IPS DF 6.9 (cell line): ENCODE results near the gene COP1.

Source experiments
- DNase-seq: peaks from one replicate; pipeline ENCODE4 v3.0.0-alpha.2; 2013; ENCODE audit warnings: low read depth, low spot score
- H3K27ac ChIP-seq: one replicate; pipeline ENCODE4 v1.5.1; 2013; ENCODE audit warnings: low read length, control low read depth
- H3K27me3 ChIP-seq: 2 replicates; pipeline ENCODE4 v1.6.1; 2013; ENCODE audit warnings: mild to moderate bottlenecking, low read length; ENCODE audit not compliant: control insufficient read depth, insufficient read depth
- H3K36me3 ChIP-seq: 2 replicates; pipeline ENCODE4 v1.6.1; 2013; ENCODE audit warnings: low read length; ENCODE audit not compliant: control insufficient read depth, insufficient read depth
- H3K4me1 ChIP-seq: 2 replicates; pipeline ENCODE4 v1.6.1; 2013; ENCODE audit warnings: low read length; ENCODE audit not compliant: control insufficient read depth, insufficient read depth
- H3K4me3 ChIP-seq: 2 replicates; pipeline ENCODE4 v1.5.1; 2013; ENCODE audit warnings: mild to moderate bottlenecking, low read length
- H3K9me3 ChIP-seq: 2 replicates; pipeline ENCODE4 v1.6.1; 2013; ENCODE audit warnings: low read length, inconsistent platforms; ENCODE audit not compliant: control insufficient read depth, insufficient read depth
- WGBS: extraction: QIAGEN DNeasy Blood & Tissue Kit; methylation state at CpG from one replicate; pipeline ENCODE4 v1.1.7; 2013; ENCODE audit warnings: mixed read lengths, missing lambda C conversion rate; ENCODE audit not compliant: insufficient read length, insufficient coverage; 5-methylcytosine and 5-hydroxymethylcytosine counted together

The COP1 gene

DNA sequence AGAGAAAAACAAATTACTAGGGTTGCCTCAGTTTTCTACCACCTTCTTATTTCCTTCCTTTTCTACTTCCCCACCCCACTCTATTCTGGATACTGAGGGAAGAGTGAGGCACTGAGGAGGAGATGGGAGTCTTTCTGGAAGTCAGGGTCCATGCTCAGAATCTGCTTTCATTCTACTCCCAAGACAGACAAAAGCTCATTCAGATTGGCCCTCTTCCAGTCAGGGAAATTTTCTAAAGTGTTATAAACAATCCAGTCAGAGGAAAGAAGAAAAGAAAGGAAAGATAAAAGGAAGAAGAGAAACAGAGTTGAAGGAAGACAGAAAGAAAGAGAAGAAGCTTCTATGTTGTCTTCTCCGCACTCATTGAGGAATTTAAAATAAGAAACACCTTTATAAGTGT, 228.6 kb downstream of the COP1 start:
- Histone ChIP-seq H3K27me3 (no peaks in the 10 kb centered on the region), H3K27ac (no peak overlapping the region), H3K4me3 (no peak overlapping the region), H3K36me3 (no peaks in the 10 kb centered on the region), H3K9me3 (no peaks in the 10 kb centered on the region), H3K4me1 (no peaks in the 10 kb centered on the region)
- WGBS, result no CpG with 5 or more reads among the region's 1 CpG
- no peak for DNase-seq

DNA sequence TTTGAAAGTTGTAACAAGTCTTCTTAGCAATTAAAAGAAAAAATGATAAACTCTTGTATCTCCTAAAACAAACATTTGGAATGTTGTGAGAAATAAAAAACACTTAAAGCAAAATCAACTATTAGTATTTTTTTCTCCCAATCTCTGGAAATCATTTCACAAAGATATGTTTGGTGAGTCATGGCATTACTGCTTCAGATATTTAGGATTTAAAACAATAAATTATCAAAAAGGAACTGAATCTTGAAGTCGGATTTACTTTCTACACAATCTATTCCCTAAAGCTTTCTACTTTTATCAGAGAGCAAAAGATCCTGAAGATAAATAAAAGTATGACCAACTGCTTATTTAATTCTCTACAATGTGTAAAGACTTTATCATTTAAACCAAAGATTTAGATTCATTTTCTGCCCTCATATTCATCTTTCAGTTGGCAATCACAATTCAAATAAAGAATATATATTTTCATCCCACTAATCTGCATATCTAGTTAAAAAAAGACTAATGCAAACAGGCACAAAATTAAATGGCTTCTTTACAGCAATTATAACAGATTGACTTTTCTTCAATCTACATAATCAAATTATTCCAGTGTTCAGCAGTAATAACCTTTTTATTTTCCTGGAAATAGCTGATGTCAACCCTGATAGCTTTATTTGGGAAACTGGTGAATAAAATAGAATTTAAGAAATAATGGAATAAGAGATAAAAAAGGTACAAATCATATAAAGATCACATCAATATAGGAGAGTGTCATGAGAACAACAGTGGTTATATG, 230.0 kb downstream of the COP1 start:
- no peak for DNase-seq
- Histone ChIP-seq H3K36me3 (no peaks in the 10 kb centered on the region), H3K27me3 (no peaks in the 10 kb centered on the region), H3K4me3 (no peak overlapping the region), H3K27ac (no peak overlapping the region), H3K4me1 (no peaks in the 10 kb centered on the region), H3K9me3 (no peaks in the 10 kb centered on the region)
- no CpG with 5 or more reads among the region's 1 CpG for WGBS

DNA sequence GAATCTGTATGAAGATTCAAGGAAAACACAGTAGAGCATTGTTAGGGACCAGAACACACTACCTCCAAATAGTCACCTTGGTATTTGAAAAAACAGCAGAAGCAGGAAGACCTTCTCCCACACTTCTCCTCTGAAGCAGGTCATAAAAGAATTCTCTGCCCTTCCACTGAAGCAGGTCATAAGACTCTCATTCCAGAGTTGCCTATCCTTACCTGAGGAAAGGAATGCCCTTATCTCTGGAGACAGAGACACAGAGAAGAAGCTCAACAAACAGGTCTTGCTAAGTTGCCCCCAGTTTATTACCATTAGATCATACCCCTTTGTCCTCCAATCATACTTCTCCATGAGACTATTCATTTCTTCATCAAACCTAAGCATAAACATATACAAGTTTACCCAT, 237.9 kb downstream of the COP1 start:
- no peak overlapping the region for H3K27ac ChIP-seq
- no peaks in the 10 kb centered on the region for H3K4me1 ChIP-seq
- DNase-seq, result no peak
- no peak overlapping the region for H3K4me3 ChIP-seq
- no peaks in the 10 kb centered on the region for H3K9me3 ChIP-seq
- no peaks in the 10 kb centered on the region for H3K27me3 ChIP-seq
- no peaks in the 10 kb centered on the region for H3K36me3 ChIP-seq

DNA sequence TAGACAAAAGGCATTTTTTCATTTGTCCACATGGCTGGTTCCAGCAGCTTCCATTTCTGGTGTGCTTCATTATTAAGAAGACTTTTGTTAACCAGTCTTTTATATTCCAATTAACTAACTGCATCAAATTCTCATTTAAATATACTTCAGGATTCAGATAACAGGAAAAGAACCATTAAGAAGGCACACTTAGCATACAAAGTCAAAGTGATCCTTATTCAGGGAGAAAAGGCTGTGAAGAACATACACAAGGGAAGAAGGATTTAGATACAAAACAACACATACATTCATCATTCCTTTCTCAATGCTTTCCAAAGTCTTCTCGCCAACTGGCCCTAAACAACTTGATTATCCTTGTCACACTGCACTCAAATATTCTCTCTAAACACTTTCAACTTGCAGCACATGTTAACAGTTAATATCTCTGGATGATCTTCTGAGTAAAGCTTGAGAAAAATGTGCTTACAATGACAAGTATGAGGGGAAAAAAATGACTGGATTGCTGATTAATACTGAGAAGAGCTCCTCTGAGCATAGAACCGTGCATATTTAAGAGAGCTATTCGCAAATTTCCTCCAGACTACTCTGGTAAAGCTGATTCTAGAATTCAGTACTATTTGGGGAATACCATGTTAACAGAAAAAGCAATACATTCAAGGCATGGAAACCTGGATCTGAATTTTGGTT, 238.5 kb downstream of the COP1 start:
- Histone ChIP-seq H3K36me3 (no peaks in the 10 kb centered on the region), H3K27ac (no peak overlapping the region), H3K9me3 (no peaks in the 10 kb centered on the region), H3K27me3 (no peaks in the 10 kb centered on the region), H3K4me1 (no peaks in the 10 kb centered on the region), H3K4me3 (no peak overlapping the region)
- WGBS, result no CpG with 5 or more reads among the region's 3 CpGs
- DNase-seq, result no peak

DNA sequence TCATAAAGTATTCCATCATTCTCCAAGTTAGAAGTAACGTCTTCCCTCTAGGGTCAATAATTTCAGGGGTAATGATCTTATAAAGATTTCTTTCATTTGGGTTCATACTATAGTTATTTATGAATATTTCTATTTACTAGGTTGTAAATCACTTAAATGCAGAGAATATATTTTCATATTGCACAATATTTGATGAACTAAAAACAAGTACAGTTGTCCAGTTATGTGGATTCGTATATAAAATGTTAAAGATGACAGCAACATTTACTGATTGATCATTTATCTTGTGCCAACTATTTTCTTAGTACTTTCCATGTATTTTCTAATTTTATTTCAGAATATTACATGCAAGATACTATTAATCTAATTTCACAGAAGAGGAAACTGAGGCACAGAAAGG, 243.3 kb downstream of the COP1 start:
- Histone ChIP-seq H3K4me1 (0 out of 2 replicates have a peak, but pooled peaks cover 2% of the 10 kb centered on the region), H3K36me3 (no peaks in the 10 kb centered on the region), H3K4me3 (no peak overlapping the region), H3K27ac (no peak overlapping the region), H3K9me3 (no peaks in the 10 kb centered on the region), H3K27me3 (no peaks in the 10 kb centered on the region)
- no peak for DNase-seq
- WGBS, result no CpG with 5 or more reads among the region's 2 CpGs

DNA sequence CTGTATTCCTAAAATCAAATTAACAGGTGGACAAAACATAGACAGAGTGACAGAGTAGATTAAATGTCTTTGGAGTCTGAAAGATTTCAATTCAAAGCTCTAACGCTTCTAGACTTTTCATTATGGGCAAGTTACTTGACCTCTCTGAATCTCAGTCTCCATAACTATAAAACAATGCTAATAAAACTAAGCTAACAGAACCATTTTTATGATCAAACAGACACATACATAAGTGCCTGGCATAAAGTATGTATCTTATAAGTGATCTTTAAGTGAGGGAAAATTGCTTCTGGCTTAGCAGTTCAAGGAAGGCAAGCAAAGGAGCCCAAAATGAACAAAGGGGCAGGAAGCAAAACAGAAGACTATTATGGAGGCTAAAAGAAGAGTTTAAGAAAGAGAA, 246.9 kb downstream of the COP1 start:
- no peaks in the 10 kb centered on the region for H3K27me3 ChIP-seq
- no peak for DNase-seq
- no CpG with 5 or more reads among the region's 1 CpG for WGBS
- no peak overlapping the region for H3K27ac ChIP-seq
- no peak overlapping the region for H3K4me3 ChIP-seq
- H3K9me3 ChIP-seq, result no peaks in the 10 kb centered on the region
- H3K36me3 ChIP-seq, result no peaks in the 10 kb centered on the region
- 0 out of 2 replicates have a peak, but pooled peaks cover 2% of the 10 kb centered on the region for H3K4me1 ChIP-seq

DNA sequence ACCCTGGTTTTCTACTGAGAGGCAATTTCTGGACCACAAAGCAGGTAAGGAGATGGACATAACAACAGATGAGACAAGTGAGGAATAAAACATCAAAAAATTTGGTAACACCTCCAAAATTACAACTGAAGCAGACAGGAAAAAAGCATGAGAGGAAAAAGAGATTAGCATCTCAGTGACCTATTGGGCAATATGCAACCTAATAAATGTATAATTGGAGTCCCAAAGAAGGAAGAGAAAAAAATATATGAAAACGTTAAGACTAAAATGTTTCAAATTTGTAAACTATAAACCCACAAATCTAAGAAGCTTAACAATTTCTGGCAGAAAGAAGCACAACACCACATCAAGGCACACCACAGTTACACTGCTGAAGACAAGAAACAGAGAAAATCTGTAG, 255.5 kb downstream of the COP1 start:
- no peaks in the 10 kb centered on the region for H3K27me3 ChIP-seq
- H3K4me1 ChIP-seq, result no peaks in the 10 kb centered on the region
- DNase-seq, result no peak
- no peaks in the 10 kb centered on the region for H3K9me3 ChIP-seq
- WGBS, result no CpG with 5 or more reads among the region's 1 CpG
- no peaks in the 10 kb centered on the region for H3K36me3 ChIP-seq
- H3K4me3 ChIP-seq, result no peak overlapping the region
- no peak overlapping the region for H3K27ac ChIP-seq

DNA sequence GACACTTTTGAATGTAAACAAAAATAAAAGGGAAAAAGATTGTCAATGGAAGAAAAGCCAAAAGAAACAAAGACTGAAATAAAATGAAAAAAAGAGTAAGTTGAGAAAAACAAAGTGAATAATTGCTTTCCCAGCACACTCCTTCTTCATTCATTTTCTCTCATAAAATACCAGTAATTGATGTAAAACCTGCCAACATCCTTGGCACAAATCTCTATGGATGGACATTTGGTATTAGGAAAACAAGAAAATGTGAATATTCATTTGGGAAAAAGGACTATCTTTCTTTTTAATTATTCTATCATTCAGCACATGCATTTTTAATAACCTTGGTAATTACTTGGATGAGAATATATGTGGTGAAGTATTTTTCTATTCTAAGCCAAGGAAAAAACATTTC, 259.3 kb downstream of the COP1 start:
- no peak overlapping the region for H3K27ac ChIP-seq
- DNase-seq, result no peak
- H3K4me3 ChIP-seq, result no peak overlapping the region
- H3K27me3 ChIP-seq, result no peaks in the 10 kb centered on the region
- H3K4me1 ChIP-seq, result no peaks in the 10 kb centered on the region
- H3K36me3 ChIP-seq, result no peaks in the 10 kb centered on the region
- no peaks in the 10 kb centered on the region for H3K9me3 ChIP-seq

DNA sequence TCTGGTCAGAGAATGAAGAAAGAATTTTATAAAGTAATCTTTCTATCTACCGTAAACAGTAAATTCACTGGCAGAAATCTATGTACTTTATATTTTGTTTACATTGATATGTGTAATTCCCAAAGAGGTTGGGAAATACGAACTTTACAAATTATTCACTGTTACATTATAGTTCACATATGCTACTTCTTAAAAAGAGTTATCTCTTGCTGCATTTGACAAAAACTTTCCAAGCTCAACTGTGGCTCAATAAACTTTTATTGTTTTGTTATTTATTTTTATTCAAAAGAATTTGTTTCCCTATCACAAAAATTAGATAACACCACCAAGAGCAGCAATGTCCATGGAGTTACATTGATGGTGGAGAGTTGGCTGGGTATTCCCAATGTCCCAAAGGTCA, 262.5 kb downstream of the COP1 start:
- no peaks in the 10 kb centered on the region for H3K9me3 ChIP-seq
- no CpG with 5 or more reads among the region's 2 CpGs for WGBS
- H3K4me1 ChIP-seq, result no peaks in the 10 kb centered on the region
- H3K27me3 ChIP-seq, result no peaks in the 10 kb centered on the region
- H3K36me3 ChIP-seq, result no peaks in the 10 kb centered on the region
- no peak for DNase-seq
- no peak overlapping the region for H3K27ac ChIP-seq
- H3K4me3 ChIP-seq, result no peak overlapping the region

DNA sequence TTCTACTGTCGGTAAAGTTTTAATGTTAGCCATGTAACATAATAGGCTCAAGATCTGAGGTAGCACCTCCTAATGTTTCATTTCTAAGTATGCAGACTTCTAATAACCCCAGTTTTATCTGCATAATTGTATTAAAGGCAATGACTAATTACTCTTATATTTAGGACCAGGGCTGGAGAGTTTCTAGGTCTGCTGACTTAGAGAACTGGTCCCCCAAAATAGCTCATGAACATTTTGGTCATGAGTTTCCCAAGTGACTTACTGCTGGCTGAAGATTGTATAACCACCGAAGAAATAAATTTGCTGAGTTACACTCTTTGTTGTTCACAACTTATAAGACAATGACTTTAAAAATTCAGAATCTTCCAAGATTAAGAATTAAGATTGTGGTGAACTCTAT, 265.9 kb downstream of the COP1 start:
- Histone ChIP-seq H3K27me3 (no peaks in the 10 kb centered on the region), H3K4me1 (no peaks in the 10 kb centered on the region; the same call in 1 of the 2 replicates), H3K4me3 (no peak overlapping the region), H3K36me3 (no peaks in the 10 kb centered on the region), H3K9me3 (no peaks in the 10 kb centered on the region), H3K27ac (no peak overlapping the region)
- no CpG with 5 or more reads among the region's 2 CpGs for WGBS
- DNase-seq, result no peak

DNA sequence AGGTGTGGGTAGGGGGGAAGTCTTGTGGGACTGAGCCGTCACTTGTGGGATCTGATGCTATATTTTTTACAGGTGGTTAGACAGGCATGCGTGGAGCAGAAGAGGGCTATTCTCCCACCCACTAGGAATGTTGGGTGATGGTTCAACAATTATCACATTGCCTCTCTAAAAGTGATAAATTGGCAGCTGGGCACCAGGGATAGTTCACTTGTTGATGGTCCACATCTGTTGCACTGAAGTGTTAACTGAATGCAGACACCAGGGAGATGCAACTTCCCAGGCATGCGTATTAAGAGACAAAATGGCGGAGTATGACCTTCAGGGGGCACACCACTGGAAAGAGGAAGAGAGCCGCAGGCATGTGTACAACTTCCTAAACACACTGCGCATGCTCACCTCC, 270.4 kb downstream of the COP1 start:
- H3K36me3 ChIP-seq, result no peaks in the 10 kb centered on the region
- no CpG with 5 or more reads among the region's 6 CpGs for WGBS
- H3K27me3 ChIP-seq, result no peaks in the 10 kb centered on the region
- H3K4me1 ChIP-seq, result peaks cover 1% of the 10 kb centered on the region
- no peak overlapping the region for H3K27ac ChIP-seq
- no peaks in the 10 kb centered on the region for H3K9me3 ChIP-seq
- no peak for DNase-seq
- H3K4me3 ChIP-seq, result no peak overlapping the region
